Dermis microvascular lymphatic vessel endothelial cell (primary cell): ENCODE results near the gene COL5A3. TPM values are rescaled to one million over a fixed set of nuclear protein-coding genes. Genes with fewer than 3 reads are reported as not detected.

Experiments
- DNase-seq, 2 donors: peaks; one replicate each; pipeline versions ENCODE4 v3.0.0 to v3.0.0-alpha.2; 2010; ENCODE audit warnings: low read depth in 2 of 2
- total RNA-seq: library from RNA; depleted of rRNA; stranded (reverse); fragments of >200 nt; gene quantifications from 2 replicates; pipeline ENCODE4 v1.2.1, GENCODE V29; 2014

The COL5A3 gene
- total RNA-seq, 1 donor from 2014 or later: 0.13 TPM

DNA sequence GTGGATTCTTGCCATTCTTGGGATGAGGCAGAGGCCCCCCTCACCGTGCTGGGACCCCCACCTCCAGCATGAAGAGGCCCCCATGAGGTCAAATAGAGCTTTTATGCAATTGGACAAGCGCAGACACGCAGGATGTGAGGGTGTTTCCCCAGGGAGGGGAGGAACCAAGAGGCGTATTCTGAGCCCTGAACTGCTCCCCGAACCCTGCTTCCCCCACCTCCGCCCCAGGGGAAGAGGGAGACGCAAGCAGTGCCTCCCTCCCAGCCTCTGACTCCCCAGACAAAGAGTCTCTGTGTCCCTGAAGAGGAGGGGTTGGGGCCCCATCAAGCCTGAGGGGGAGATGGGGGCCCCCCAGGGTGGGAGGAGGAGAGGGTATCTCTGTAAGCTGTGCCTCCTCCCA lies 1.7 kb upstream of the COL5A3 start:
- no peak for DNase-seq

DNA sequence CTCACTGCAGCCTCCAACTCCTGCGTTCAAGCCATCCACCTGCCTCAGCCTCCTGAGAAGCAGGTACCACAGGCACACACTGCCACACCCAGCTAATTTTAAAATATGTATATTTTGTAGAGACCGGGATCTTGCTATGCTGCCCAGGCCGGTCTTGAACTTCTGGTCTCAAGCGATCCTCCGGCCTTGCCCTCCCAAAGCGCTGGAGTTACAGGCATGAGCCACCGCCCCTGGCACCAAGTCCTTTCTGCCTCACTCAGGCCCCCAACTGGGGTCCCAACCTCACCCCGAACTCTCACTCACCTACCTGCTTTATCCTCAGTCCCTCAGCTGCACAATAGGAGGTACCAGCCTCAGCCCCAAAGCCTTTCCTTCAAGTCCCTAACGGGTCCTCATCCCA lies 635 bp upstream of the COL5A3 start:
- no peak for DNase-seq

DNA sequence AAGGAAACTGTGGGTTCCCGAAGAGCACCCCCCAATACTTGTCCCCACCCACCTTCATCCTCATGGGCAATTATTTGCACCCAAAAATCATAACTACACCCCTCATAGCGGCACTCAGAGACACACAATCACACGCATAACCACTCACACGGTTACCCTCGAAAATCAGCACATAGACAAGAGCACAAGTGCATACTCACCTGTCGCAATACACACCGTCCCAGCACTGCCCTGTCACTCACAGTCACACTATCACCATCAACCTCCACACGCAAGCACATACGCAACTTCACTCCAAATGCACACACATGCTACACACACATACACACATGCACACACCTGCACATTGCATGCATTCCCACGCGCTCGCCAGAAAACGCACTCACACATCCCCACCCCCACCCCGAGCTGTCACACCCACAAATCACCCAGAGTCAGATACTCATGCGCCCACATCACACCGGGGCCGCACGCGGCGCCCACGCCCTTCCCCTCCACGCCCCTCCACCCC lies 535 bp downstream of the COL5A3 start:
- DNase-seq: no peak

DNA sequence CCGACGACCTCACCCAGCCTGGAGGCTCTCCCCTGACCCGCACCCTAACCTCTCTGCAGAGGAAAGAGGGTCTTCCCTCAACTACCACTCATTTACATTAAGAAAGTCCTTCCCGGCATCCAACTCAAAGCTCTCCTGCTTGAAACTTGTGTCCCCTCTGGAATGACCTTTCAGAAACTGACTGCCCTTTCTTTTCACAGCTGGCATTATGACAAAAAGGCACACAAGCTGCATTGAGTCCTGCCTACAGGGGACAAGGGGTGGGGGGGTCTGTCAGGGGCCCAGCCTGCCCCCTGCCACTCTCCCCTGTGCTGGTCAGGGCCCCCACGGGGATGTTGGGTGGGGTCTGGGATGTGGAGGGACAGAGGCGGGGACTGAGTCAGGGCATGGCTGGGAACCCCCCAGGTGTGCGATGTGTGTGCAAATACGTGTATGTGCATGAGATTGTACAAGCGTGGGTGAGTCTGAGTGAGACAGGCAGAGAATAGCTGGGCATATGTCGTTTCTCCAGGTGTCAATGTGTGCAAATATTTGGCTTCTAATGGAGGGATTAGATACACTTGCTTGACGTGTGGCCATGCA lies 2.0 kb downstream of the COL5A3 start:
- DNase-seq: no peak

DNA sequence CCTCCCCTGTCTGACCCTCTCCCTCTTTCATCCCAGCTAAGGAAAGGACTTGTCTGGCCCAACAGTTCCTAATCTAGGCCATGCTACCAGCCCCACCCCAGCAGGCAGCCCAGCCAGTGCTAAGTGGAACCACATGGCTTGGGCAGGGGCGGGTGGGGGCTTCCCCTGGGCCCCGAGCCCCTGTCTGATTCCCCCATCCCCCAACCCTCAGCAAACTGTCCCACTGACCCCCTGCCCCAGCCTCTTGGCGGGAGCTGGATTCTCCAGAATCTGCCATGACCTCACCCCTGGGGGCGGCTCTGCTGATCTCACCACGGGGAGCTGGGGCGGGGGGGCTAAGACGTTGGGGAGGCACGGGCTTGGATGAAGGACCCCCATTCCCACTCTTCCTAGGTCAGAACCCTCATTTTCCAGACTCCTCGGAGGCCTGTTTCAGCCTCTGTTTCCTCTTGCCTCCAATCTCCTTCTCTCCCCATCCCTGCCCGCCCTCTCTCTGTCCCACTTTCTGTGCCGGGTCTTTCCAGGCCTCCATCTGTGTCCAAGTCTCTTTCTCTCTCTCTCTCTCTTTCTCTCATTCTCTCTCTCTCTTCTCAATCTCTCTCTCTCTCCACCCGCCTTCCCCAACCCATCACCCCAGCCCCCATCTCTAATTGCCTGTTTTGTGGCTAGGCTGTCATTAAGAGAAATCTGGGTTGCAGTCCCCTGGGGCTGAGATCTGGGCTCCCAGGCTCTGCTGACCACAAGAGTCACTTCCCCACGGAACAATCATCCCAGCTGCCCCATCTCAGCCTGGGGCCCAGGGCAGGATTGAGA lies 2.7 kb downstream of the COL5A3 start:
- no peak for DNase-seq

DNA sequence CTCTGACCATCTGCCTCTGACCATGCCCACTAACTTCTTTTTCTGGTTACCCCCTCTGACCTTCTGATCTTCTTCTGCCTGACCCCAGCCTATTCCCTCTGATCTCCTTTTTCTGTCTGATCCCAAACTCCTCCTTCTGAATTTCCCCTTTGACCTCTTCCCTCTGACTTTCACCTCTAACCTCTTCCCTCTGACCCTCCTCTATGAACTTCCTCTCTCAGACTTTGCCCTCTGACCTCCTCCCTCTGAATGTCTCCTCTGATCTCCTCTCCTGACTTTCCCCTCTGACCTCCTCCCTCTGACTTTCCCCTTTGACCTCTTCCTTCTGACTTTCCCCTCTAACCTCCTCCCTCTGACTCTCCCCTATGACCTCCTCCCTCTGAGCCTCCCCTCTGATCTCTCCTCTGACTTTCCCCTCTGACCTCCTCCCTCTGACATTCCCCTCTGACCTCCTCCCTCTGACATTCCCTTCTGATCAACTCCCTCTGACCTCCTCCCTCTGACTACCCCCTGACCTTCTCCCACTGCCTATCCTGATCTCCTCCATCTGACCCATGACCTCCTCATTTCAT lies 3.5 kb downstream of the COL5A3 start:
- DNase-seq: no peak

DNA sequence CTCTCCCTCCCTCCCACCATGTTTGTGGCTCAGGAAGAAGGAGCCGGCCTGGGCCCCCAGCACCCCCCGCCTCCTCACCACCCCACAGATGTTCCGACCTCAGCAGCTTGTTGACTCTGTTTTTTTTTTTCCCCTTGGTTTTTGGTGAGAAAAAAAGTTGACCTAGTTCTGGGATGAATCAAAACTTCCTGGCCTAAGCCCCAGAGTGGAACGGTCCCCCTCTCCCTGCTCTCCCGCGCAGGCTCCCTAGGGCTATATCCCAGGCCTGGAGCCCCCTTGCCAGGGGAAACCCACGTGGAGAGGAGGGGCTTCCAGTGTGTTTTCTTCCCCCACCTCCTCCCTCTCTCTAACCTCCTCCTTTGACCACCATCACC lies 4.0 kb downstream of the COL5A3 start:
- no peak for DNase-seq

DNA sequence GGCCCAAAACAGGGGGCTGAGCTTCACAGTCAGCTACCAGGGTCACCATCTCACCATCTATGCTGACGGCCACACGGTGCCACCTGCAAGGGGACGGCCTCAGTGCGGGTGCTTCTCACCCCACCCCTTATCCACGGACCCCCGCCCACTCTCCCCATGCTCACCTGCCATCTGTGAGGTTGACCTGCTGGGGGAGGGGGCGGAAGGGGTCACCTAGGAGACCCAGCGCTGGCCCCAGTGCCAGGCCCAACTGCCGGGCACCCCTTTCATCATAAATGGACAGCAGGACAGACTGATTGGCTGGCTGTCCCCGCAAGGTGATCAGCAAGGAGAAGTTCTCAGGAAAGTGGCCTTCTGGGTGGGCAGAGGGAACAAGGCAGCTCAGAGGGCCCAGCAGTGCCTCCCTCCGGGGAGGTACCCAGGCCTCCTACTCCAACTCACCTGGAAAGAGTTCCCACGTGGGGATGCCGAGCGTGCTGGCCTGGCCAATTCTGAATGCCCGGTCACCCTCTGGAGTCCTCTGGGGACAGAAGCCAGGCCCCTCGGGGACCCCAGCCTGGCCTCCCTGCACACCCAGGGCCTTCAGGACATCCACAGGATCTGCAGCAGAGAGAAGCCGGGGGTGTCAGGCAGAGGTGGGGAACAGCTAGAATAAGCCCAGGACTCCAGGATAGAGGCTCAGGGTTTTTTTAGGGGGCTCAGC lies 4.5 kb downstream of the COL5A3 start:
- no peak for DNase-seq

DNA sequence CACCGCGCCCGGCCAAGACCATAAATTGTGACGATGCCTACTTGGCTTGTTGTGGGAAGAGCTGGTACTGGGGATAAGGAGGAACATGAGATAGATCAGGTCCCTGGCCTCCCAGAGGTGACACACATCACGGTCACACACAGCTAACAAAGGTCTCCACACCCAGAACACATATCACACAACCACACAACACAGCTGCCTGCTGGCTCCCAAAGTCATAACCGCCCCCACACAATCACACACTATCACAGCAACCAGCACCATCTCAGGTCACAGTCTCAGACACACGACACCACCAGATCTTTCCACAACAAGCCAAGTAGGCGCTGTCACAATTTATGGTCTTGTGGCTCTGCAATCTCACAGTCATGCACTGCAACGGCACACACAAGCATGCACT lies 5.7 kb downstream of the COL5A3 start:
- no peak for DNase-seq

DNA sequence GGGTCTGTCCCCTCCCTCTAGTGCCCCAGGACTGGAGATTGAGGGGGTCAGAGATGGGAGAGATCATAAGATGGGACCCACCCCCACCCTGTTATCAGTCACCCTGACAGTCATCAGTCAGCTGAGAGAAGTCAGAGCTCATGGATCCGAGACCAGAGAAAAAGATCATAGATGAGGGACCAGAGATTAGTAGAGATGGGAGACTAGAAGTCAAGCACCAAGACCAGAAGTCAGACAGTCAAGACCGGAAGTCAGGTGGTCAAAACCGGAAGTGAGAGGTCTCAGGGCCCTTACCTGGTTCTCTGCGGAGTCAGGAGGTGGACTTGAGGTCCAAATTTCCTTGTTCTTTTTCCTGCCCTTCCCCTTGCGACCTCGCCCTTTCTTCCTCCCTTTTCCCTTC lies 7.0 kb downstream of the COL5A3 start:
- no peak for DNase-seq

DNA sequence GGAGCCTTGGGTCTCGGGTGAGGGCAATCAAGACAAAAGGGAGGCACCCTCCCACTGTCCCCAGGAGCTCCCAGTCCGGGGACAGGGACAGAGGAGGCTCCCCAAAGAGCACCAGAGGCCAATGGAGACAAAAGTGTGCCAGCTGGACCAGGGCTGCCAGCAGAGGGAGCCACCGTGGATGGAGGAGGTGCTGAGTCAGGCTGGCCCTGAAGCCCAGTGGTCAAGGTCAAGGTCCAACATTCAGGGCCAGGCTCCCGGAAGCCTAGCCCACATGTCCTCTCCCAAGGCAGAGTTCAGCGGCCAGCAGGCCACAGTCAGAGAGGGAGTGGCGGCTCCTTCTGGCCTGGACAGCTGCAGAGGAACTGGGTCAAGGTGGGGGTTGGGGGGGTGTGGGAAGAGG lies 8.4 kb downstream of the COL5A3 start:
- DNase-seq: peak in 1 of 2 donors; percentile 8

DNA sequence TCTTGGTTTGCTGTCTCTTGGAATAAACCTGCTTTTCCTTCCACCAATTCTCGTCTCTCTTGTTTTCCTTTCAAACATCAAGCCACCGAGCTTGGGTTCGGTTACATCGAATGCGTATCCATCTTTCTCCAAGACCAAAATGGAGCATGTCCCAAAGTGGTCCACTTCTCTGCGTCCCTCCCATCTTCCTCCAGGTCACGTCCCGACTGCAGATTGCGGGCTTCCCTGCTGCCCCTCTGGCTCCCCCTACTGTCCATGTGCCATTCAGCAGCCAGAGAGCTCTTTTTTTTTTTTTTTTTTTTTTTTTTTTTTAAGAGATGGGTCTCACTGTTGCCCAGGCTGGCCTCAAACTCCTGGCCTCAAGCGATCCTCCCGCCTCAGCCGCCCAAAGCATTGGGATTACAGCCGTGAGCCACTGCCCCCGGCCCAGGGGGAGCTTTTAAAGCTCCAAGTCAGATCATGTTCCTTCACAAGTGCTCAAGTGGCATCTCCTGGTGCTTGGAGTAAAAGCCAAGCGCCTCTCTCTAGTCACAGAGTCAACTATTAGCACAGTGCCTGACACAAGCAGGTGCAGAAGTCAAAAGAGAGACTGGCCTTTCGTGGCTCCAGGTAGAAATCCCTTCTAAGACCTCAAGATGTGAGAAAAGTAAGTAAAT lies 10.0 kb downstream of the COL5A3 start:
- DNase-seq: peak; percentile 37 to 61

DNA sequence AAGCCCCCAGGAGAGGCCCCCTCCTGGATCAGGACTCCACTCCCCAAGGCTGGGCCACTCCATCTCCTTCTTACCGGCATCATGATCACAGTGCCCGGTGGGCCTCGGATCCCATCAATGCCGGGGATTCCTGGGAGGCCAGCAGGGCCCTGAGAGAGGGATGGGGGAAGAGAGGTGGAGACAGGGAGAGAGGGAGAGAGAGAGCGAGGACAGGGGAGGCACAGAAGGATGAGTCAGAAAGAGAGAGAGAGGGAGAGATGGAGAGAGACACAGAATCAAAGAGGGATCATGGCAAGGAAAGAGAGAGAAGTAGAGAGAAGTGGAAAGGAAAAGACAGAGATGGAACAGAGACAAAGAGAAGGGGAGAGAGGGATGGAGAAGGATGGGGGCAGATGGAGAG lies 13.8 kb downstream of the COL5A3 start:
- no peak for DNase-seq

DNA sequence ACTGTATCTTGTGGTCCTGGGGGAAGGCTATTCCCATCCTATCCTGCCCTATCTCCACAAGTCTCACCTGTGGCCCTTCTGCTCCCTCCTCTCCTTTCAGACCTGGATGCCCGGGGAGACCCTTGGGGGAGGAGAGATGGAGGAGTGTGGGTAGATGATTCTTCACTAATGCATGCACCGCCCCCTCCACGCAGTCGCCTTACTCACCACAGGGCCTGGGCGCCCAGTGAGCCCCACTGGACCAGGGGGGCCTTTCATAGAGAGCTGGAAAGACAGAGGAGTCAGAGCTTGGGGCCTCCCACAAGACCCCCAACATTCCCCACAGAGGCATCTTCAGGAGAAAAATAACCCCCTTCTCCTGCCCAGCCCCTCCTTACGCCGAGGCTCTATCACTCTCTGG lies 14.3 kb downstream of the COL5A3 start:
- no peak for DNase-seq

DNA sequence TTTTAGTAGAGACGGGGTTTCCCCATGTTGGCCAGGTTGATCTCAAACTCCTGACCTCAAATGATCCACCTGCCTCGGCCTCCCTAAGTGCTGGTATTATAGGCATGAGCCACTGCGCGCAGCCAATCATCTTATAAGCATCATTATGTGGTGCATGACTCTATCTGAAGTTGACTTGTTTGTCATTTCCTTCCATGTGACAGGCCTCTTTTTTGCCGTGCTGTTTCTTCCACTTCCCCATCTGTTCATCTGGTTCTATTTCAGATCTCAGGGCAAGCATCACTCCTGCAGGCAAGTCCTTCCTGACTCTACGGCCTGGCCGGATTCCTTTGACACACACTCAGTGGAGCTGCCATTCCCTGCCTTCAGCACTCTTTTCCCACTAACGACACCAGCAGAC lies 15.2 kb downstream of the COL5A3 start:
- no peak for DNase-seq

DNA sequence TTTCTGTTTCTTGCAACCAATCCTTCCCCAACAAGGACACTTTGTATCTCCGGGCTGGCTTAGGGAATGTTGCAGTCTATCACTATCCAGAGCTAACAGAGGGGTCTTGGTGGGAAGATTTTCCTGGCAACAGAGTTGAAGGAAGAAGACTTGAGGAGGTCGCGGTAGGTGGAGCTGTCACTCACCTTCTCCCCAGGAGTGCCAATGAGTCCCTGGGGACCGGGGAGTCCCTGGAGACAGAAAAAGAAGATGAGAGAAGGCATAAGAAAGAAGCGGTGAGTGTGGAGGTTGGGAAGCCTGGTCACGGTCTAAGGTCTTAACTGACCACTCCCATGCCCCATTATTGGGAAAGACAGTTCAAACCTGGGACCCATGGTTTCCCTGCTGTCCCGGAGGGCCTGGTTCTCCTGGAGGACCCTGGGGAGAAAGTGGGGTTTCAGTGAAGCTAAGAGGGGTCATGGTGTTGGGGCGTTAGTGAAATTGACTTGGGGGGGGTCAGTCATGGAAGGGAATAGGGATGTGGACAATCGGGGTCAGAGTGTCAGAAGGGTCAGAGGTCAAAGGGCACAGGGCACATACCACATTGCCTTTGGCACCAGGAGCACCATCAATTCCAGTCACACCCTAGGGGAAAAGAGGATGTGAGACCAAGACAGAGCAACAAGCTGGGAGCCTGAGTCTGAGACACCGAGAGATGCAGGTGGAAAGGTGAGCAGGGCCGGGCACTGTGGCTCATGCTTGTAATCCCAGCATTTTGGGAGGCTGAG lies 18.7 kb downstream of the COL5A3 start:
- DNase-seq: no peak

DNA sequence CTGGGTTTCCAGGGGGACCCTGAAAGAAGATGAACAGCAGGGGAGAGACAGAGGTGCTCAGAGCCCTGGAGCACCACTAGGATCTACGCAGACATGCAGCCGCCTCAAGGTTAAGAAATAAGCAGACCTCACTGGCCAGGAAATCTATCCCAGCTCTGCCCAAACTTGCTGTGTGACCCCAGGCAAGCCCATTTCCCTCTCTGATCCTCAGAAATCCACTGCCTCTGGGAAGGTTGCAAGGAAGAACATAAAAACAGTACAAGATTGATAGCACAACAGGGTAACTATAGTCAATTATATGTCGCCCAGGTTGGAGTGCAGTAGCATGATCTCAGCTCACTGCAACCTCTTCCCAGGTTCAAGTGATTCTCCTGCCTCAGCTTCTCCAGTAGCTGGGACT lies 20.8 kb downstream of the COL5A3 start:
- no peak for DNase-seq

DNA sequence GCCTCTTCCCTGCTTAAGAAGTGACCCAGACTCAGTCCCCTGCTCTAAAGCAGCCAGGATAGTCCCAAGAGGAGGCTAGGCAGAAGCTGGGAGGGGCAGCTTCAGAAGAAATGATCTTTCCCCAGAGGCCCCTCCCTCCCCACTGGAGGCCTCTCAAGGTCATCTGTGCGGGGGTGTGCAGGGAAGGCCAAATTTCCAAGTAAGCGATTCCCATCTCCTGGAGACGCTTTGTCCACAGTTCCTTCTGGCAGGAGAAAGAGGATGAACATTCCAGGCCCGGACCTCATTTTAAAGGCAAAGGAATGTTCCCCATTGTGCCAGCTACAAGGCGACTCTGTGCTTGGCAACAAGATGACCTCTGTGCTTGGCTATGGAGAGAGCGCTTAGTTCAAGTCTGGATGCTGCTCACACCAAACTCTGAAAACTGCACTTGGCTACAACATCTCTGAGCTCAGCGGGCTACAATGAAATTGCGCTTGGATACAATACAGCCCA lies 23.5 kb downstream of the COL5A3 start:
- DNase-seq: no peak

DNA sequence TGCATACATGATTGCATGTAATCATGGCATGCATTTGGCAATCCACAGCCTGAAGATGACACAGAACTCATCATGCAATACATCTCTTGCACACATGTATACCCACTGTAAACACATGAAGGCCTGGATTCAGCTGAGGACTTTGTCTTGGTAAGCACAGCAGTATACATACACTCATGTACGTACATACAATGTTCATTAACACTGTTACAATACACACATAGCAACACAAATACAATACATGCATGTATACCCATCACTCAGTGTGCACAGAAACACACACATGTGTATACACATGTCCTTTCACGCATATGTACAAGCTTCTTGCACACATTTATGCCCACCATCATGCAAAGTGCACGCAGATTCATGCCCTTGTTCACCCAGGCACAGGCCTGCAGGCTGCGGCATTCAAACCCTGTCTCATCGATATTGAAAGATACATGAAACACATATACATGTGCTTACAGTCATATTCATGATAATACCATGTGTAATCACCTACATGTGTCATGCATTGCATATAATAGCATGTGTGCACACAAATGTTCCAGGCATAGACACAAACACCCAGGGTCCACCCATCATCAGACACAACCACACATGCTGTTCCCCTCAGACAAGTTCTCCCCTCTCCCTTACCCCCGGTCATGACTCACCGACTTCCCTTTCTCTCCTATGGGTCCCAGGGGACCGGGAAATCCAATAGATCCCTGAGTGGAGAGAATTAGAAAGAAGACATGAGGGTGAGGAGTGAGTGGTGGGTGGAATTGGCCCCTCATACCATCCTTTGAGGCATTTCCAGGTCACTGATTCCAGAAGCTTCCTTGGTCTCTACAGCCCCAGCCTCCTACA lies 28.7 kb downstream of the COL5A3 start:
- no peak for DNase-seq

DNA sequence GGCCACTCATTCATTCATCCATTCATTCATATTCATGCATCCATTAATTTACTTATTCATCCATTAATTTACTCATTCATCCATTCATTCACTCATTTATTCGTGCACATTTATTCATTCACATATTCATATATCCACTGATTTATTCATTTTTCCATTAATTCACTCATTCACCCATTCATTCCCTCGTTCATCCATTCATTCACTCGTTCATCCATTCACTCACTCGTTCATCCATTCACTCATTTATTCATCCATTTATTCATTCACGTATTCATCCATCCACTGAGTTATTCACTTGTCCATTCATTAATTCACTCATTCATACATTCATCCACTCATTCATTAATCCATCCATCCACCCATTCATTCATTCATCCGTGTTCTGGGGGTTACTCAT lies 38.2 kb downstream of the COL5A3 start:
- DNase-seq: no peak
